ENCODE data around the gene SLC25A5. TPM values are rescaled to one million over a fixed set of nuclear protein-coding genes. Genes with fewer than 3 reads are reported as not detected.
A peak's percentile ranks its signal among the peaks of the same experiment; 100 is the strongest.
"Not testable (repeated sequence)": the region's sequence is repeated elsewhere in the genome, so short reads cannot be mapped to it uniquely, and the experiment has no call there.

The SLC25A5 gene
- 100 to 1,000 TPM; 347 to 371 (median 363) TPM for polyA plus RNA-seq (ENCODE audit: insufficient read length in 4 of 4)

DNA sequence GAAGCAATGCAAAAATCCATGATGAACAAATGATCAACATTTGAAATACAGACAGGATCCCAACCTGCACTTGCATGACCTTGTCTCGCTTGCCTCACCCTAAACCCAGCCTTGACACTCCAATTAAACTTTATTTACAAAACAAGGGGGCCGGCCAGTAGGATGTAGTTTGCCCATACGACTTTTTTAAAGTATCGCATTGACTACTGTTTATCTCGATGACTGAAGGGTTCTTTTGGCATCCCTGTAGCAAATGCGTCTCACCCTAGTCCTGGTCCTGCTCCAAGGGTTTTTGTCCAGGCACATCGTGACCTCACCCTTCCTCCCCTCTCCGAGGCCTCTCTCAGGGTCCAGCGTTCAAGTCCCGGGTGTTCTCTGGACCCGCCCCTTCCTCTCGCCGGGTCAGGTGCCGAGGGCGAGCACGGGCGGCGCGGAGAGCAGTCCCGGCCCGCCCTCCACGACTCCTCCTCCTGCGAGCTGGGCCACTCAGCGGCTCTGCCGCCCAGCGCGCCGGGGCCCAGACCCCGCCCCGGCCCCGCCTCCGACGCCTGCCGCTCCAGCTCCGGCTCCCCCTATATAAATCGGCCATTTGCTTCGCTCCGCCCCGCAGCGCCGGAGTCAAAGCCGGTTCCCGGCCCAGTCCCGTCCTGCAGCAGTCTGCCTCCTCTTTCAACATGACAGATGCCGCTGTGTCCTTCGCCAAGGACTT is at the start of gene SLC25A5:
SLC25A5 (plus strand) TSS at position 603 of the 709 bp plus-strand sequence; CDS start at position 675, 72 bp downstream.
- DNase-seq (ENCODE audit: low read depth in 4 of 4, low spot score in 3 of 4), result peak; percentile 43 to 59 (median 54)

DNA sequence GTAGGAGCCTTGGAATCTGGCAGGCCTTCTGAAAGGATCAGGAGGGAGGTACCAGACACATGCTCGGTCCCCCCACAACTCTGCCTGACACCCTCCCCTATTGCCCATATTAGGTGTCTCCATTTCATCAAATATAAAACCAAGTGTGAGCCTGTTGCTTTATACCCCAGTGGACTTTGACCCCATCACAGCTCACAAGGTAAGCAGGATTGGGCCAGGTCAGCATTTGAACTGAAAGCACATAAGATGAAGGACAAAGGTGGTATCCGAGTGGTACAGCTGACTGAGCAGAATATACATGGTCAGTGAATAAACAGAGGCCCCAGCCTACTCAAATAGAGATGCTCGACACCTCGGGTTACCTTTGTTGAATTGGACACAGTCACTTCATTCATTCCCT is 49.1 kb upstream of the SLC25A5 start:
- DNase-seq (ENCODE audit: low read depth in 4 of 4, low spot score in 3 of 4), result no peak

DNA sequence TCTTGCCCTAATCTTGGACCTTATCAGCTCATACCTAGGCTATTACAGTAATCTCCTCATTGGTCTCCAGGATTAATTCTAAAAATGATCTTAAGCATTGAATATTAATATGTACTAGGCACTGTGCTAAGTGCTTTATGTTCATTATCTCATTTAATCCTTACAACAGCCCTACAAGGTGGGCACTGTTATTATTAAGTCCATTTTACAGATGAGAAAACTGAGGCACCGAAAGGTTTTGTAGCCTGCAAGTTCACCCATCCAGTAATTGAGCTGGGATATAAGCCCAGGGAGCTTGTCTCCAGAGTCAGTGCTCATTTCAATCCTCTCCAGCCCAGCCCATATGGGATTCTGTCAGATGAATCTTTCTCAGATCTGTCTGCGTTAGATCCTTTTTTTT is 48.3 kb upstream of the SLC25A5 start:
- DNase-seq (ENCODE audit: low read depth in 4 of 4, low spot score in 3 of 4), result no peak

DNA sequence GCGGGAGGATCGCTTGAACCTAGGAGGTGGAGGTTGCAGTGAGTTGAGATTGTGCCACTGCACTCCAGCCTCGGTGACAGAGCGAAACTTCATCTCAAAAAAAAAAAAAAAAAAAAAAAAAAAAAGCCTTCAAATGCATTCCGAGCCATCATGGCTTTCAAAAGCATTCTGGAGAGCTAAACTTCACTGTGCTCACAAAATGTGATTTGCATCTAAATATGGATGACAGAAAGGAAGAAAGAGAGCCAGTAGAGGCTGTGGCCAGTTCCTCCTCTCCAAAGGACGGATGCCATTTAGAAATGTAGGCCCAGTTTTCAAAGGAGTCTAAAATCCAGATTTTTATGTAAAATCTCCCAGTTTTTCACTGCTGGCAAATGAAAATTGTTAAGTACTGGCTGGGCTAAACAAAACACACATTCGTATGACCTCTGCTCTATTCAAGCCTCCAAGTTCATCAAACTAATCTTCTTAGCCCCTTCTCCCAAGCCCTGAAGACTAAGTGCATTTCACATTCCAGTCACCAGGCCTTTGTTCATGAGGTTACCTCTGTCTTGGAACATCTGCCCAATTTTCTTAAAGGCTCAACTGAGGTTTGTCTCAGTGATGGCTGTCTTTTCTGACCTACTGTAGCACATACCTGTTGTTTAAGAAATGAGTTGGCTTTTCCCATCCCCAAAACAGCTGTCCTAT is 47.1 kb upstream of the SLC25A5 start:
- DNase-seq (ENCODE audit: low read depth in 4 of 4, low spot score in 3 of 4), result no peak

DNA sequence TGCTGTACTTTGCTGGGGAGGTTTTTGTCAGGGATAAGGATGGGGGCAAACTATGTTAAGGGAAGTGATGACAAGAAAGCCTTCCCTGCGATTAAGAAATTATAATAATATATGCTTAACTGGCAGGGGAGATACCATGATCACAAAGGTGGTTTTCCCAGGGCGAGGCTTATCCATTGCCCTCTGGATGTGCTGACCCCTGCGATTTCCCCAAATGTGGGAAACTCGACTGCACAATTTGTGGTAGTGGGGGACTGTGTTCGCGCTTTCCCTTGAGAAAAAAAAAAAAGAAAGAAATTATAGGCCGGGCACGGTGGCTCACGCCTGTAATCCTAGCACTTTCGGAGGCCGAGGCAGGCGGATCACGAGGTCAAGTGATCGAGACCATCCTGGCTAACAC is 44.6 kb upstream of the SLC25A5 start:
- DNase-seq (ENCODE audit: low read depth in 4 of 4, low spot score in 3 of 4), result no peak

DNA sequence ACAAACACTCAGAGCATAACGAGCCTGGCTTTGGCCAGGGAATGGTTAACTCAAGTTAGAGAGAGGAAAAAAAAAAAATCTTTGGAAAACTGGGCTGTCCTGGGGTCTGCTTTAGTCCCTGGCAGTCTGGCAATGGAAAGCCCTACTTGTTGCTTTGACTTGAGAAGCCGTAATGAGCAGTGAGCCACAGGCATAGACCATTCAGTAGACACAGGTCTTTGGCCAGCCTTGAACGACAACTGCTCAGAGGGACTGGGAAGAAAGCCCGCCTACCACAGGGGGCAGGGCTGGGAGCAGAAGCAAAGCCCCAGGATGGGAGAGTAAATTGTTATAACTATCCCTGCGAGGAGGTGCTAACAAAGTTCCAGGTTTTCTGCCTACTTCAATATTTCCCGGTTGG is 43.2 kb upstream of the SLC25A5 start:
- no peak for DNase-seq (ENCODE audit: low read depth in 4 of 4, low spot score in 3 of 4)

DNA sequence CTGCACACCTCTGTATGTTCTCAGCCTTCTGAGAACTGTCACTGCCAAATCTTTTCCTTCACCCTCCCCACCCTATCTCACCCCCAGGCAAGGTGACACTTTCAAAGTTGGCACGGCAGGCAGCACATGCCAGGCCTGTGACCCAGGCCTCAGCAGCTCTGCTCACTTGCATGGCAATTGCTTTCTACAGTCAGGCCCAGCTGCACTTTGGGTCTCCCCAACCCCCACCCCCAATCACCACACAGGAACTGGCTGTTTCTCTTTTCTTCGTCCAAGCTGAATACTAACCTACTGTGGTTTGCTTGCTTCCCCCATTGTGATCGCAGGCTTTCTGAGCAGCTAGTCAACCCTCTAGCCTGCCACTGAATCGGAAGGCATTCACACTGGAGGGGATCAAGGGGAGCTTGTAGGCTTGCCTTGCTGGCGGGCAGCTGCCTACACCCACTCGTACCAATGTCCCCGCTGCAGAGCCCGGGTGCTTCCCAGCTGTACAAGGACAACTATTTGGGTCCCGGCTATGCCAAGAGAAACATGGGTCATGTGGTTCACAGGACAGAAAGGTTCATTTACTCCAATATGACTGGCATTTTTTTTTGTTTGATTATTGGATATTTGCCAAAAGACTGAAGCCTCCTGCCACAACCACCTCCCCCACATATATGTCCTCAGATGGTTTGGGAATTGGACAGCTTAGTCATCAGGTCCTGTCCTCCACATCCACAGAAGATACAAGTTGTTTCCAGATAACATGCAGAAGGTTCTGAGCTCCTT is 41.0 kb upstream of the SLC25A5 start:
- DNase-seq (ENCODE audit: low read depth in 4 of 4, low spot score in 3 of 4), result no peak

DNA sequence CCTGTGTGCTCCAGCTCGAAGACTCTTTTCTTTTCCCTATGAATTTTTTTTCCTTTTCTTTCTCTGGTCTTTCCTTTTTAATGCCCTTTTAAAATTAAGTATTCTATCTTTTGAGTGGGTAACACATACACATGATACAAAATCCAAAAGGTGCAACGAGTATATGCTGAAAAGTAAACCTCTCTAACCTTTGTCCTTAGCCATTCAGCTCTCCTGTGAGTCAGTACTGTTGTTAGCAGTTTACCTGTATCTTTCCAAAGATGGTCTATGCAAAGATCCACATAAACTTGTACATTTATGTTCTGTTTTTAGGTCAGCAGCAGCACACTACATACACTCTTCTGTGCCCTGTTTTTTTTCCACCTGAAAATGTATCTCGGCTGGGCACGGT is 40.5 kb upstream of the SLC25A5 start:
- no peak for DNase-seq (ENCODE audit: low read depth in 4 of 4, low spot score in 3 of 4)

DNA sequence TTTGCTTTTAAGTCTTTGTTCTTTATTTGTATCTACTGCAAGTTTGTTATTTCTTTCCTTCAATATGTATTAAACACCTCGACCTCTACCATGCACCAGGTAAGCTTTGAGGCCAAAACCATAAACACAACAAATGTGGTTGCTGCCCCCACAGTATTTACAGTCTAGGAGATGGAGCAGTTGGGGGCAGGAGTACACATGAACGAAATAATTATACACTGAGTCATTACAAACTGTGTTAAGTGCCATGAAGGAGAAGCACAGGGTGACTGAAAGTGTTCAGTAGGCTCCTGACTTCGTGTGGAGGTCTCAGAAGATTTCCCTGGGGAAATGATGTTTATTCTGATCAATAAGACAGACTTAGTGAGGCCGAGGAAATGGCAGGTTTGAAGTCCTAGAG is 38.8 kb upstream of the SLC25A5 start:
- DNase-seq (ENCODE audit: low read depth in 4 of 4, low spot score in 3 of 4), result no peak

DNA sequence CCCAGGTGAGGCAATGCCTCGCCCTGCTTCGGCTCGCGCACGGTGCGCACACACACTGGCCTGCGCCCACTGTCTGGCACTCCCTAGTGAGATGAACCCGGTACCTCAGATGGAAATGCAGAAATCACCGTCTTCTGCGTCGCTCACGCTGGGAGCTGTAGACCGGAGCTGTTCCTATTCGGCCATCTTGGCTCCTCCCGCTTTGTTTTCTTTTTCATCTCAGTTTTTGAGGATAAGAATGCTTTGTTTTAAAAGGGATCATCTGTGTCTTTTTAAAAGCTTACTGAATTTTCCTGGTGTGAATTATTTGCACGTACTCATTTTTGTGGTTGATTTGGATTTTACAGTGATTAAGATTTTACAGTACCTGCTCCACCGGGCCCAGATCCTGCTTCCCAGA is 26.9 kb upstream of the SLC25A5 start:
- DNase-seq (ENCODE audit: low read depth in 4 of 4, low spot score in 3 of 4), result not testable (repeated sequence)

DNA sequence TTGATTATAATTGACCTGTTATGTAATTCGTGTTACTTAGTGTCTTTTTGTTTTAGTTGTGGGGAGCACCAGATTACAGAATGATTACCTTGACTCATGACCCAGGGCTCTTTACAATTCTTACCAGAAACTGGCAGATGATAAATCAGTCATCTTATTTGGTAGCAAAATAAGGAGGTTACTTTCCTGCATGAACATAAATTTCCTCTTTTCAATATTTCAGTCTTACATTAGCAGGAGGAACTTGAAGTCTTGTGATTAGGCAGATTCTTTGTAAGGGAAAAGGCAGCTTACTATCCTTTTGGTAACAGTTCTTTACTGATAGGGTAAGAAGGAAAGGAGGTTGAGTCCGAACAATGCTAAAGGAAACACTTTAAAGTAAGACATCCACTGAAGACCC is 26.0 kb upstream of the SLC25A5 start:
- no peak for DNase-seq (ENCODE audit: low read depth in 4 of 4, low spot score in 3 of 4)

DNA sequence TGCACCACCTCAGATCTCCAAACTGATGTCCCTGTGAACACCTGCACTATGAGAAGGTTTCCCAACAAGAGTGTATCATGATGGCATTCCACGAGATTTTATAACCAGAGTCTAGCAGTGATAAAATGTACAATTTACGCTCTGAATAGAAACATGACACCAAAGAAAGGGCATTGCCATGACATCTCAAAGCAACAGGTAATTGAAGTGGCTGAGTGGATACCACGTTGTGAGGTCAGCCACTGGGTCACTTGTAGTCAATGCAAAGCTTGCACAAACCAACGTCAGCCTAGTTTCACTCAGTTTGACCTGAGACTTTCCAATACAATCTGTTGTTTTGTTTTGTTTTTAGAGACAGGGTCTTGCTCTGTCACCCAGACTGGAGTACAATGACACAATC is 15.0 kb upstream of the SLC25A5 start:
- no peak for DNase-seq (ENCODE audit: low read depth in 4 of 4, low spot score in 3 of 4)

DNA sequence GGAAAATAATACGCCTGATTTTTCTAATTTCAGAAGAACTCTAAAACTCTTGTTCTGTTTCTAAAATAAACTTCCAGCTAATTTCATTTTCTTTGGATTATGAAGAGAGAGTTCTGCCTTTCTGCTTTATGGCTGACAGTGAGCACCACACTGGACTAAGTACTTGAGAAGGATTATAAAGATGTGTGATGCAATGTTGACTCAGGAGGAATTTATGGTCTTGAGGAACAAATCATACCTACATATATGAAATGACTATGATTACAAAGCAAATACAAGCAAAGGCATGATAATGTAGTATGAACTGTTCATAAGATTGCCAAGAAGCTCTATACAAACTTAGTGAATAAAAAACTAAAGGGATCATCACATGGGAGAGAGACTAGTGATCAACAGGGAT is 13.0 kb upstream of the SLC25A5 start:
- DNase-seq (ENCODE audit: low read depth in 4 of 4, low spot score in 3 of 4), result no peak

DNA sequence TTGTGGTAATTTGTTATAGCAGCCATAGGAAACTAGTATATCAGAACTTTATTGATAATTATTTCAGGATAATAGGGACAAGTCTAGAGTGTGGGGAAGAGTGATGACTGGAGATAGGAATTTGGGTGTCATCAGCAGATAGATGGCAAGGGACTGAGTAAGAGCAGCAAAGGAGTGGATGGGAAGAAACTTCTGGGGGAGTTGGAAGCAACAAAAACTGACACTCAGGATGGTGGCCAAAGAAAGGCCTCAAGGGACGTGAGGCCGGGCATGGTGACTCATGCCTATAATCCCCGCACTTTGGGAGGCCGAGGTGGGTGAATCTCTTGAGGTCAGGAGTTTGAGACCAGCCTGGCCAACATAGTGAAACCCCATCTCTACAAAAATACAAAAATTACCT is 9.1 kb upstream of the SLC25A5 start:
- no peak for DNase-seq (ENCODE audit: low read depth in 4 of 4, low spot score in 3 of 4)

DNA sequence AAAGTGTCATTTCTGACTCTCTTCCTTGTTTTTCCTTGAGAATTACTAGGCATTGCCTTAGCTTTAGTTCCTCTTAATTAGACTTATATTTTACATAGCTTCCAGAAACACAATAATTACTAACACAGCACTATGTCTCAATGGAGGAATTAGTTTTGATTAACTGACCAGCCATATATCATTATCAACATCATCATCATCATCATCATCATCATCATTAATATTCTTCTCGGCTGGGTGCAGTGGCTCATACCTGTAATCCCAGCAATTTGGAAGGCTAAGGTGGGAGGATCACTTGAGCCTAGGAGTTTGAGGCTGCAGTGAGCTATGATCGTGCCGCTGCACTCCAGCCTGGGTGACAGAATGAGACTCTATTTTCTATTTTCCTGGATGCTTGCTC is 2.7 kb upstream of the SLC25A5 start:
- no peak for DNase-seq (ENCODE audit: low read depth in 4 of 4, low spot score in 3 of 4)

DNA sequence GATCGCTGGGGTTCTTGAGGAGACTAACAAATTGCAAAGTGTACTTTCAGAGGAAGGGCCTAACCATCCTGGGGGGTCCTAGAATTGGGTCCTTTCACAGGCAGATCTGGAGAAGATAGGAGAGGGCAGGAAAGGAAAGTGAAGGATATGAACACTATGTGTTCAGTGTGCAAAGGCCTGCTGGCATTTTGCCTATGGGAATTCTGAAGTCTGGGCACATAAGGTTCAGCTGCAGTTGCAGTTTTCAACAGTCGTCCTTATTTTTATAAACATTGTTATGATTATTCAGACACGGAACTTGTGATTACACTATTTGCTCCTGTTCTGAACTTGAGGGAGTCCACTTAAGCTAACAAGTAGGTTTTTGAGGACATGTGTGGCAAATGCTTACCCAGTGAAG is 1.3 kb upstream of the SLC25A5 start:
- no peak for DNase-seq (ENCODE audit: low read depth in 4 of 4, low spot score in 3 of 4)

DNA sequence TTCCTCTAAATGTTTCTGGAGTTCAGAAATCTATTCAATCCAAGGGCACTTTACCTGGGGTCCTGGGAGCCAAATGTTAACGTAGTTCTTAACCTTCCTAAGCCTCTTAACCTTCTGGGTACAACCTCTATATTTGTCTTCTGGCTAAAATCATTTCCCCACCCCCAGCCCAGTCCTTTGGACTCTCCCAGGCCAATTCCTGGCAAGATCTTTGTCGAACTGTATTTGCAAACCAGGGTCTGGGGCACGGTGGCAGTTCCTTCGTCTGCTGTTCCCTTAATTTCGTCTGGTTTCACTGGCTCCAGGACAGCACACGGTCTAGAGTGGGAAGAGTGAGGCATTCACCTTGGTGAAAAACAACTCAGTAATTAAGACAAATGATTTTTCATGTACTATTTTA is 811 bp upstream of the SLC25A5 start:
- DNase-seq (ENCODE audit: low read depth in 4 of 4, low spot score in 3 of 4), result no peak

DNA sequence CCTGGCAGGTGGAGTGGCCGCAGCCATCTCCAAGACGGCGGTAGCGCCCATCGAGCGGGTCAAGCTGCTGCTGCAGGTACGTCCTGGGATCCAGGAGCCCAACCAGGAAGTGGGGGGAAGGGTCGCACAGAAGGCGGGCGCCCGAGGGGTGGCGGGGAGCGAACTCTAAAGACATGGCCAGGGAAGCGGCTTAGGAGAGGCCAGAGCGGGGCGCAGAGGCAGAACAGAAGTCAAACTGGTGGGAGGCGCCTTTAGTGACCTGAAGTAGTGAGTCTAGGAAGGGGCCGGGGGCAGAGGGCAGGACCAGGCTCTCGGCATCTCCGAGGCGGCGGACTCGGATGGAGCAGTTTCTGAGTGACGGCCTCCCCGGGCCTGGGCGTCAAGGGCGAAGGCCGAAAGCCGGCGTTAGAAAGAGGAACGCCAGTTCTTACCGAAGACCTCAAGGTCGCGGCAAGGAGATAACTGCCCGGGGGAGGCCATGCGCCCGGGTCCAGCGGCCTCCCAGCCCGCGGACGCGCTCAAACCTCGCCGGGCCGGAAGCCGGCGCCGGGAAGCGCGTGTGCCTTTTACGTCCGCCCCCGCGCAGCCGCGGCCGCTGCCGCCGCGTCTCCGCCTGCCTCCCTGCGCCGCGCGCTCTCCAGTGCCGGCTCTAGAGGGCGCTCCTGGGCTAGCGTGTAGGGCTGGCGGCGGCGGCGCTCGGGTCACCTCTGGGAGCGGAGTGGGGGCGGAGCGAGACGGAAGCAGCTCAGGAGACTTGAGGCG is 488 bp downstream of the SLC25A5 start:
- peak; percentile 67 to 76 (median 72) for DNase-seq (ENCODE audit: low read depth in 4 of 4, low spot score in 3 of 4)

DNA sequence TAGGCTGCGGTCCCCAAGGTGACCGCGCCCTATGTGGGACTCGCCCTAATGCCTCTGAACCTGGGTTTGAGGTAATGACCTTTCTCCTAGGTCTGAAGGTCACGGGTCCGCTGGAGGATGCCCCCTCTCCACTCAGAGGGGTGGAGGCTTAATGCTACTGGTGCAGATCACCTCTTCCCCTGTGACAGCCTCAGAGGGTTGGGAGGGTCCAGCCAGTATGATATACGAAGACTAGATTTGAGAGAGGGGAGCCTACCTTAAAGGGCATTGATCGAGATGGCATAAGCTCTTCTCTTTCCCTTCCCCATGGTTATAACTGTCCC is 1.0 kb downstream of the SLC25A5 start:
- no peak for DNase-seq (ENCODE audit: low read depth in 4 of 4, low spot score in 3 of 4)

DNA sequence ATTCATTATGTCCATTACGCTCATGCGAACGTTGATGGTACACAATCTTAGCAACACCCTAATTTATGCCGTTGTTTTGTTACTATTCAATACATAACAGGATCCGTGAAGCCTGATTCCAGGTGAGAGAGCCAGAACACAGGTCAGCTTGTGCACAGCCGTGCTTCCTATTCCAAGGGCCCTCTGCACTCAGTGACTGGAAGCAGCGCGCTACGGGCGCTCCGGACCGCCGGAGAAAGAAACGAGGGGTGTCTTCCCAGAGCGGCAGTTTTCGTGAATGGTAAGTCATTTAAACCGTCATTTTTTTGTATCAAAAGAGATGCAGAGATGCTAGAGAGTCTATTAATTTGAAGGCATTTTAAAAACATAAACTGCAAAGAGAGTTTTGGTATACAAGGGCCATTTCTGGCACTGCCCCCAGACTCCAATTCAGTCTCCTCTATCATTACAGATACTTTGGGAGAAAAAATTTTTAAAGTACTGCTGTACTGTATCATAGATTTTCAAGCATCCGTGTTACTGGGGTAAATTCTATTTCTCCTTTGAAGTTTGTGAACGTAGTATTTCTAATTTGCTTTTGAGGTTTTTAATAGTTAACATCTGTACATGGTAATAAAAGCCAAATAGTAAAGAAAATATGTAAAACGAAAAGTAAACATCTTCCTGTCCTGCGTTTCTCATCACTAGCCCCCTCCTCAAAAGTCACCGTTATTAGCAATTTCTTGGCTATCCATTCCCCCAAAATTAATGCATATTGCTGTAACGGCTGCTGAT is 6.6 kb downstream of the SLC25A5 start:
- DNase-seq (ENCODE audit: low read depth in 4 of 4, low spot score in 3 of 4), result no peak

Data from right renal pelvis (tissue), 4 donors.